Sigmoid colon (tissue), 7 donors: ENCODE results near the gene GLYATL3. TPM values are rescaled to one million over a fixed set of nuclear protein-coding genes. Genes with fewer than 3 reads are reported as not detected.

Source experiments
- DNase-seq: peaks from one replicate; pipeline ENCODE4 v3.0.0-alpha.2; 2019
- H3K27ac ChIP-seq, 4 donors: fragments of 200-600 bp; sonication (generic); one replicate each; pipeline ENCODE4 v1.5.1; 2016 to 2019; ENCODE audit warnings: mild to moderate bottlenecking in 1 of 4
- H3K27me3 ChIP-seq, 3 donors: fragments of 200-600 bp; sonication (generic); one replicate each; pipeline ENCODE4 v1.5.1; 2019; ENCODE audit warnings: mild to moderate bottlenecking in 1 of 3
- H3K36me3 ChIP-seq, 4 donors: fragments of 200-600 bp; sonication (generic); one replicate each; pipeline ENCODE4 v1.5.1; 2016 to 2019
- H3K4me1 ChIP-seq, 4 donors: fragments of 200-600 bp; sonication (generic); one replicate each; pipeline ENCODE4 v1.5.1; 2017 to 2019
- H3K4me3 ChIP-seq, 4 donors: fragments of 200-600 bp; sonication (generic); one replicate each; pipeline ENCODE4 v1.5.1; 2017 to 2019; ENCODE audit warnings: mild to moderate bottlenecking in 2 of 4, moderate library complexity in 1 of 4
- H3K9me3 ChIP-seq, 4 donors: fragments of 200-600 bp in 3 of 4; sonication (generic) in 3 of 4; one replicate each; pipeline versions ENCODE4 v1.5.1 to v1.6.1; 2013 to 2019
- CTCF ChIP-seq, 4 experiments: fragments of 450-650 bp in 3 of 4; fragments of 200-600 bp in 1 of 4; IDR thresholded peaks; one replicate each; pipeline ENCODE4 v1.5.1; 2016 to 2019; ENCODE audit warnings: antibody characterized with exemption in 4 of 4, mild to moderate bottlenecking in 3 of 4, moderate library complexity in 2 of 4
- EP300 ChIP-seq, 4 donors: sonication (generic); formaldehyde crosslinking; IDR thresholded peaks; one replicate each; pipeline ENCODE4 v1.6.1; 2017; ENCODE audit warnings: antibody characterized with exemption in 4 of 4
- POLR2A ChIP-seq, 2 donors: fragments of 450-650 bp; IDR thresholded peaks; one replicate each; pipeline ENCODE4 v1.6.1; 2016; ENCODE audit warnings: antibody characterized with exemption in 2 of 2, mild to moderate bottlenecking in 2 of 2, moderate library complexity in 2 of 2
- POLR2AphosphoS5 ChIP-seq, 4 donors: sonication (generic); formaldehyde crosslinking; IDR thresholded peaks; one replicate each; pipeline ENCODE4 v1.6.1; 2017; ENCODE audit warnings: antibody characterized with exemption in 4 of 4
- WGBS, 2 donors: extraction: QIAGEN DNeasy Blood & Tissue Kit; methylation state at CpG; one replicate each; pipeline ENCODE4 v1.1.7; 2013; 5-methylcytosine and 5-hydroxymethylcytosine counted together
- intact Hi-C: fragments of 100-400 bp; cut with DNase I; formaldehyde crosslinking; loops from one replicate; pipeline ENCODE4 v1.15.1; 2023
- polyA plus RNA-seq, 3 donors: library from polyadenylated mRNA; stranded (reverse); fragments of 200-250 nt; gene quantifications; one replicate each; pipeline ENCODE4 v1.2.3, GENCODE V29; 2013
- total RNA-seq, 4 donors: library from RNA; depleted of rRNA; stranded (reverse); fragments of >200 nt; gene quantifications; one replicate each; pipeline ENCODE4 v1.1.0, GENCODE V29; 2016
- donor health status: healthy with polysubstance abuse.
- donor health status: Bipolar disorder and iron deficiency.
- donor health status: healthy.

Gene GLYATL3
- total and polyA plus RNA-seq, 7 donors = 1.8 TPM; not detected in 6

GRCh38 chr6:49497304-49497703 lies 2.4 kb upstream of the GLYATL3 start:
- no peak for TF ChIP-seq POLR2AphosphoS5 (IDR thresholded peaks at IDR 0.05)
- no peak for TF ChIP-seq POLR2A (IDR thresholded peaks at IDR 0.05)
- no peak for TF ChIP-seq EP300 (IDR thresholded peaks at IDR 0.05)
- no peak for TF ChIP-seq CTCF (IDR thresholded peaks at IDR 0.05)
- DNase-seq = no peak
- Histone ChIP-seq H3K9me3 (no peaks in the 10 kb centered on the region), H3K4me1 (no peaks in the 10 kb centered on the region), H3K27ac (no peak overlapping the region), H3K27me3 (no peaks in the 10 kb centered on the region), H3K36me3 (peaks cover 0 to 9% (median 0%) of the 10 kb centered on the region in 4 donors), H3K4me3 (no peak overlapping the region)
- intact Hi-C loops = no loop called here
- WGBS, 2 donors = 31 to 77% methylated on average over 3 of the region's 3 CpGs

- H3K27ac ChIP-seq = no peak overlapping the region
- TF ChIP-seq EP300 (IDR thresholded peaks at IDR 0.05) (no peak), POLR2AphosphoS5 (IDR thresholded peaks at IDR 0.05) (no peak), POLR2A (IDR thresholded peaks at IDR 0.05) (no peak), CTCF (IDR thresholded peaks at IDR 0.05) (no peak)
- WGBS, 2 donors = 49 to 89% methylated on average over 1 of the region's 1 CpG
- no peaks in the 10 kb centered on the region for H3K27me3 ChIP-seq
- no peaks in the 10 kb centered on the region for H3K4me1 ChIP-seq
- H3K36me3 ChIP-seq = no peaks in the 10 kb centered on the region
- intact Hi-C loops = no loop called here
- no peaks in the 10 kb centered on the region for H3K9me3 ChIP-seq
- H3K4me3 ChIP-seq = no peak overlapping the region
- no peak for DNase-seq
Measured at GRCh38 chr6:49499126-49499525, 597 bp upstream of the GLYATL3 start.

- TF ChIP-seq EP300 (IDR thresholded peaks at IDR 0.05) = no peak
- no peak for TF ChIP-seq CTCF (IDR thresholded peaks at IDR 0.05)
- no peak for TF ChIP-seq POLR2A (IDR thresholded peaks at IDR 0.05)
- TF ChIP-seq POLR2AphosphoS5 (IDR thresholded peaks at IDR 0.05) = no peak
- 78 to 86% methylated on average over 5 of the region's 5 CpGs for WGBS, 2 donors
- Histone ChIP-seq H3K27me3 (no peaks in the 10 kb centered on the region), H3K36me3 (no peaks in the 10 kb centered on the region), H3K4me1 (no peaks in the 10 kb centered on the region), H3K9me3 (no peaks in the 10 kb centered on the region), H3K27ac (no peak overlapping the region), H3K4me3 (no peak overlapping the region)
- intact Hi-C loops = no loop called here
- no peak for DNase-seq
Measured at GRCh38 chr6:49504666-49505065, 4.9 kb downstream of the GLYATL3 start.

GRCh38 chr6:49506569-49507111 lies 6.9 kb downstream of the GLYATL3 start:
- Histone ChIP-seq H3K4me1 (no peaks in the 10 kb centered on the region), H3K27me3 (no peaks in the 10 kb centered on the region), H3K9me3 (no peaks in the 10 kb centered on the region), H3K27ac (no peak overlapping the region), H3K36me3 (no peaks in the 10 kb centered on the region), H3K4me3 (no peak overlapping the region)
- intact Hi-C loops = no loop called here
- no peak for DNase-seq
- 27 to 79% methylated on average over 5 of the region's 5 CpGs for WGBS, 2 donors
- TF ChIP-seq CTCF (IDR thresholded peaks at IDR 0.05) (no peak), EP300 (IDR thresholded peaks at IDR 0.05) (no peak)

- Histone ChIP-seq H3K9me3 (no peaks in the 10 kb centered on the region), H3K4me3 (no peak overlapping the region), H3K27ac (no peak overlapping the region), H3K36me3 (no peaks in the 10 kb centered on the region), H3K4me1 (no peaks in the 10 kb centered on the region), H3K27me3 (no peaks in the 10 kb centered on the region)
- intact Hi-C loops = no loop called here
- no peak for DNase-seq
- TF ChIP-seq CTCF (IDR thresholded peaks at IDR 0.05) (no peak), POLR2A (IDR thresholded peaks at IDR 0.05) (no peak), POLR2AphosphoS5 (IDR thresholded peaks at IDR 0.05) (no peak), EP300 (IDR thresholded peaks at IDR 0.05) (no peak)
- 72 to 77% methylated on average over 3 of the region's 3 CpGs for WGBS, 2 donors
Measured at GRCh38 chr6:49509342-49509741, 9.6 kb downstream of the GLYATL3 start.
